GM19467 (cell line): ENCODE data around the gene SATB1.

ENCODE experiments used
- ATAC-seq: cut with Tn5 transposase; IDR thresholded peaks from one replicate; pipeline ENCODE4 v1.9.1; 2021; ENCODE audit warnings: mild to moderate bottlenecking, moderate library complexity; ENCODE audit not compliant: unreplicated experiment

Gene SATB1

GRCh38 chr3:18402239-18402799 is 22.8 kb downstream of the SATB1 start:
- ATAC-seq: no peak

GRCh38 chr3:18401300-18401961 is 23.7 kb downstream of the SATB1 start:
- no peak for ATAC-seq

- no peak for ATAC-seq
These were observed 26.7 kb downstream of the SATB1 start for GRCh38 chr3:18398448-18398847.

GRCh38 chr3:18396428-18396827 is 28.7 kb downstream of the SATB1 start:
- ATAC-seq: no peak

GRCh38 chr3:18394384-18394995 is 30.6 kb downstream of the SATB1 start:
- no peak for ATAC-seq

GRCh38 chr3:18393906-18394305 is 31.2 kb downstream of the SATB1 start:
- no peak for ATAC-seq

GRCh38 chr3:18390024-18390660 is 35.0 kb downstream of the SATB1 start:
- no peak for ATAC-seq

GRCh38 chr3:18389108-18389733 is 35.9 kb downstream of the SATB1 start:
- no peak for ATAC-seq

GRCh38 chr3:18386274-18386890 is 38.8 kb downstream of the SATB1 start:
- ATAC-seq: no peak

- no peak for ATAC-seq
These were observed 39.4 kb downstream of the SATB1 start for GRCh38 chr3:18385706-18386105.

- no peak for ATAC-seq
These were observed 42.3 kb downstream of the SATB1 start for GRCh38 chr3:18382760-18383369.

- ATAC-seq: no peak
These were observed 45.5 kb downstream of the SATB1 start for GRCh38 chr3:18379647-18380046.

GRCh38 chr3:18378218-18378617 is 46.9 kb downstream of the SATB1 start:
- no peak for ATAC-seq

GRCh38 chr3:18376682-18377081 is 48.5 kb downstream of the SATB1 start:
- ATAC-seq: no peak

GRCh38 chr3:18372786-18373405 is 52.2 kb downstream of the SATB1 start:
- ATAC-seq: no peak

GRCh38 chr3:18370672-18371071 is 54.5 kb downstream of the SATB1 start:
- ATAC-seq: no peak

GRCh38 chr3:18369551-18370185 is 55.5 kb downstream of the SATB1 start:
- ATAC-seq: no peak

GRCh38 chr3:18366258-18366657 is 58.9 kb downstream of the SATB1 start:
- ATAC-seq: no peak

- ATAC-seq: no peak
These were observed 61.8 kb downstream of the SATB1 start for GRCh38 chr3:18363338-18363737.

GRCh38 chr3:18357747-18358146 is 67.4 kb downstream of the SATB1 start:
- no peak for ATAC-seq
